Loucy (cell line): ENCODE data around the gene TRDMT1.

Experiments
- CTCF ChIP-seq: fragments of 200-600 bp; sonication (generic); conservative IDR thresholded peaks from 2 replicates; pipeline ENCODE4 v1.5.1; 2014; ENCODE audit warnings: mild to moderate bottlenecking, antibody characterized with exemption, low read length
- EZH2phosphoT487 ChIP-seq: fragments of 200-600 bp; IDR thresholded peaks from 2 replicates; pipeline ENCODE4 v1.6.1; 2018; ENCODE audit warnings: antibody characterized with exemption, mild to moderate bottlenecking, moderate library complexity, borderline replicate concordance

- TF ChIP-seq CTCF (no peak), EZH2phosphoT487 (no peak)
Observed at GRCh38 chr10:17228091-17229015, 26.9 kb upstream of the TRDMT1 start, which contains the start of gene VIM.
